Mesendoderm (in vitro differentiated cells): ENCODE results near the gene EDAR.
A peak's percentile ranks its signal among the peaks of the same experiment; 100 is the strongest.

Source experiments
- DNase-seq: peaks from one replicate; pipeline ENCODE4 v3.0.0; 2013
- H2AK5ac ChIP-seq: 2 replicates; pipeline ENCODE4 v1.6.1; 2013; ENCODE audit warnings: low read length, inconsistent platforms
- H2BK120ac ChIP-seq: 2 replicates; pipeline ENCODE4 v1.6.1; 2013; ENCODE audit warnings: low read depth, mild to moderate bottlenecking, low read length, moderate library complexity, mixed read lengths
- H2BK15ac ChIP-seq: replicated peaks from 2 replicates; pipeline ENCODE4 v1.6.1; 2013; ENCODE audit warnings: low read depth, mild to moderate bottlenecking, moderate library complexity
- H2BK5ac ChIP-seq: 2 replicates; pipeline ENCODE4 v1.6.1; 2013; ENCODE audit warnings: low read length, inconsistent platforms
- H3K18ac ChIP-seq: 2 replicates; pipeline ENCODE4 v1.6.1; 2013; ENCODE audit warnings: mild to moderate bottlenecking, low read length, mixed read lengths
- H3K23ac ChIP-seq: one replicate; pipeline ENCODE4 v1.6.1; 2013; ENCODE audit warnings: low read length
- H3K27ac ChIP-seq: 2 replicates; pipeline ENCODE4 v1.5.1; 2013; ENCODE audit warnings: low read depth, mild to moderate bottlenecking, inconsistent platforms, low read length, moderate library complexity
- H3K27me3 ChIP-seq: 2 replicates; pipeline ENCODE4 v1.6.1; 2013; ENCODE audit warnings: low read length, control low read depth, mild to moderate bottlenecking, inconsistent platforms; ENCODE audit not compliant: insufficient read depth, poor library complexity
- H3K36me3 ChIP-seq: 2 replicates; pipeline ENCODE4 v1.6.1; 2013; ENCODE audit warnings: low read length, inconsistent platforms; ENCODE audit not compliant: control insufficient read depth, insufficient read depth
- H3K4ac ChIP-seq: one replicate; pipeline ENCODE4 v1.6.1; 2013; ENCODE audit warnings: low read depth, mild to moderate bottlenecking, low read length, moderate library complexity
- H3K4me1 ChIP-seq: 2 replicates; pipeline ENCODE4 v1.6.1; 2013; ENCODE audit warnings: low read depth, low read length, inconsistent platforms; ENCODE audit not compliant: control insufficient read depth
- H3K4me2 ChIP-seq: 2 replicates; pipeline ENCODE4 v1.6.1; 2013; ENCODE audit warnings: low read length
- H3K4me3 ChIP-seq: 2 replicates; pipeline ENCODE4 v1.5.1; 2013; ENCODE audit warnings: mild to moderate bottlenecking, low read length
- H3K56ac ChIP-seq: one replicate; pipeline ENCODE4 v1.6.1; 2013; ENCODE audit warnings: low read length
- H3K79me1 ChIP-seq: 2 replicates; pipeline ENCODE4 v1.6.1; 2013; ENCODE audit warnings: low read length, inconsistent platforms
- H3K79me2 ChIP-seq: 2 replicates; pipeline ENCODE4 v1.6.1; 2013; ENCODE audit warnings: mild to moderate bottlenecking, low read length; ENCODE audit not compliant: control insufficient read depth, insufficient read depth
- H3K9ac ChIP-seq: 2 replicates; pipeline ENCODE4 v1.6.1; 2013; ENCODE audit warnings: low read length, inconsistent platforms
- H4K5ac ChIP-seq: one replicate; pipeline ENCODE4 v1.6.1; 2013; ENCODE audit warnings: low read length
- H4K8ac ChIP-seq: one replicate; pipeline ENCODE4 v1.6.1; 2013; ENCODE audit warnings: low read depth, mild to moderate bottlenecking, control low read depth, low read length, moderate library complexity
- WGBS: extraction: QIAGEN DNeasy Blood & Tissue Kit; methylation state at CpG from one replicate; pipeline ENCODE4 v1.1.7; 2013; ENCODE audit warnings: low lambda C conversion rate, missing lambda C conversion rate; ENCODE audit not compliant: insufficient coverage; ENCODE audit errors: extremely low coverage; 5-methylcytosine and 5-hydroxymethylcytosine counted together

The EDAR gene

DNA sequence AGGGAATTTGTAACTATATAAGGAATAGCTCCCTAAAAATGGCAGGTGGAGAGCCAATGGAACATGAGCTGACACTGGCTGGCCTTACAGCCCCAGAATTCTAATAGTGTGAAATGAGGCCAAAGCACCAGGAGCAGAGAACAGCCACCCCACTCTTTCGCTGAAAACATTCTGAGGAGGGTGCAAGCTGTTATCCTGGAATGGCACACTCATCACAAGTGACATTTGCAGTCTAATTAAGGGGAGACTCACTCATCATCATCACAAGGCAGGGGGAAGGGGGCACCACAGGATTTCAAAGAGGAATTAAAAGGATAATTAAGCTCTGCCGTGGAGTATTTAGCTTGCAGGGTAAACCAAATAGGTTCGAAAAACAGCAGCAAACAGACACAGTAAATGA, 94.3 kb downstream of the EDAR start:
- H3K79me1 ChIP-seq, result no peaks in the 10 kb centered on the region
- DNase-seq, result no peak
- no peak overlapping the region for H3K18ac ChIP-seq
- no peak overlapping the region for H4K8ac ChIP-seq
- no peak overlapping the region for H2BK5ac ChIP-seq
- no peak overlapping the region for H3K4me2 ChIP-seq
- no peaks in the 10 kb centered on the region for H3K79me2 ChIP-seq
- no peaks in the 10 kb centered on the region for H3K27me3 ChIP-seq
- no peak overlapping the region for H3K56ac ChIP-seq
- no peak overlapping the region for H3K4ac ChIP-seq
- H2BK15ac ChIP-seq, result no peak overlapping the region
- no peak overlapping the region for H2AK5ac ChIP-seq
- no peaks in the 10 kb centered on the region for H3K4me1 ChIP-seq
- no peak overlapping the region for H3K9ac ChIP-seq
- H4K5ac ChIP-seq, result no peak overlapping the region
- H3K27ac ChIP-seq, result no peak overlapping the region
- no peak overlapping the region for H2BK120ac ChIP-seq
- WGBS, result no CpG with 5 or more reads among the region's 3 CpGs
- H3K23ac ChIP-seq, result no peak overlapping the region
- no peak overlapping the region for H3K4me3 ChIP-seq
- no peaks in the 10 kb centered on the region for H3K36me3 ChIP-seq

DNA sequence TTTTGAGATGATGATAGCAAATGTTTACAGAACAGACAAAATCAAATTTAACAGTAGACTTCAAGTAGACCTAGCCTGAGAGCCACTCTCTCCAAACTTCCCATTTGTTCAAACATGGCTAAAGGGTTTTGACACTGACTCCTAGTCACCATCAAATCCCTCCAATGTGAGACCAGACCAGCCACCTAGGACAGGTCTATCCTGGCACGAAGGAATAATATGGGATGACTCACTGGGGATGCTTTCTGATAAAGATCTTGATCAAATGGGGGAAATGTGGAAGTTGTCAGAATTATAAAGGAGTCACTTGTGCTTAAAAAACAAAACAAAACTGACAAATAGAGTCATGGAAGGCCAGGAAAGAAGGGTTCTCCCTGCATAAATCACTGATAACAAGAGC, 95.7 kb downstream of the EDAR start:
- Histone ChIP-seq H3K23ac (no peak overlapping the region), H3K79me2 (no peaks in the 10 kb centered on the region), H3K27ac (no peak overlapping the region), H3K79me1 (no peaks in the 10 kb centered on the region), H2BK120ac (no peak overlapping the region), H4K5ac (no peak overlapping the region), H3K9ac (no peak overlapping the region), H2BK5ac (no peak overlapping the region), H3K4me3 (no peak overlapping the region), H3K4me1 (no peaks in the 10 kb centered on the region), H2BK15ac (no peak overlapping the region), H3K18ac (no peak overlapping the region), H2AK5ac (no peak overlapping the region), H3K56ac (no peak overlapping the region), H4K8ac (no peak overlapping the region), H3K4ac (no peak overlapping the region), H3K27me3 (no peaks in the 10 kb centered on the region), H3K36me3 (no peaks in the 10 kb centered on the region), H3K4me2 (no peak overlapping the region)
- DNase-seq, result no peak
- no CpG with 5 or more reads among the region's 1 CpG for WGBS

DNA sequence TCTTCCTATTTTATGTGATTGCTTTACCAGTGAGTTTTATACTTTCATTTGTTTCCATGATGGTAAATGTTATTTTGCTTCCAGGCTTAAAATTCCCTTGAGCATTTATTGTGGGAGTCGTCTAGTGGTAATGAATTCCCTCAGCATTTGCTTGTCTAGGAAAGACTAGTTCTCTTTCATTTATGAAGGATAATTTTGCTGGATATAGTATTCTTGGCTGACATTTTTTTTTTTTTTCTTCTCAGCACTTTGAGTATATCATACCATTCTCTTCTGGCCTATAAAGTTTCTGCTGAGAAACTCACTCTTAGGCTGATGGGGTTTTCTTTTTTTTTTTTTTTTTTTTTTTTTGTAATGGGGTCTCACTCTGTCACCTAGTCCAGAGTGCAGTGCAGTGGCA, 99.1 kb downstream of the EDAR start:
- no CpG with 5 or more reads among the region's 1 CpG for WGBS
- Histone ChIP-seq H3K4me3 (no peak overlapping the region), H2BK5ac (no peak overlapping the region), H4K5ac (no peak overlapping the region), H2BK120ac (no peak overlapping the region), H3K4me1 (no peaks in the 10 kb centered on the region), H3K27ac (no peak overlapping the region), H3K18ac (no peak overlapping the region), H3K56ac (no peak overlapping the region), H4K8ac (no peak overlapping the region), H3K36me3 (no peaks in the 10 kb centered on the region), H3K4ac (no peak overlapping the region), H2BK15ac (no peak overlapping the region), H2AK5ac (no peak overlapping the region), H3K79me2 (no peaks in the 10 kb centered on the region), H3K23ac (no peak overlapping the region), H3K9ac (no peak overlapping the region), H3K27me3 (no peaks in the 10 kb centered on the region), H3K79me1 (no peaks in the 10 kb centered on the region), H3K4me2 (no peak overlapping the region)
- DNase-seq, result no peak

DNA sequence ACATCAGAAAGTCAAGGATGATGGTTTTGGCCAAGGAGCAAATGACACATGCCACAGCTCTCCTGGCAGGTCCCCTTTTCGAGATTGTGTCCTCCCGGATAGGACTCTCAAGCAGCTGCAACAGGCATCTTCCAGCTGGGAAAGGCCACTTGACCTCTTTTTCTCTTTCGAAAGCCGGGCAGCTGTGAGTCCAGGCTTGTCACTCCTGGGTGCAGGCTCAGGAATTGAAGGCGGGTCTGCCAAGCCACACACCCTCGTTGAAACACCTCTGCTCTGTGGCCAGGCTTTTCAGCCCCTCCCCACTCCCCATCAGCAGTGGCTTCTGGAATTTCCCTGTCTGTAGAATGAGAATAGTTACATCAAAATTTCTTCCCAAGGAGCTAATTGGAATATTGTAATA, 104.4 kb downstream of the EDAR start:
- H3K79me2 ChIP-seq, result no peaks in the 10 kb centered on the region
- H3K79me1 ChIP-seq, result no peaks in the 10 kb centered on the region
- DNase-seq, result peak; percentile 16
- no peak overlapping the region for H3K9ac ChIP-seq
- no peak overlapping the region for H2BK120ac ChIP-seq
- H3K23ac ChIP-seq, result no peak overlapping the region
- no peak overlapping the region for H2BK5ac ChIP-seq
- H3K36me3 ChIP-seq, result no peaks in the 10 kb centered on the region
- no peak overlapping the region for H3K4me3 ChIP-seq
- H3K27me3 ChIP-seq, result no peaks in the 10 kb centered on the region
- H3K4ac ChIP-seq, result no peak overlapping the region
- no peaks in the 10 kb centered on the region for H3K4me1 ChIP-seq
- H3K56ac ChIP-seq, result no peak overlapping the region
- H3K4me2 ChIP-seq, result no peak overlapping the region
- H3K18ac ChIP-seq, result no peak overlapping the region
- H4K5ac ChIP-seq, result no peak overlapping the region
- no CpG with 5 or more reads among the region's 6 CpGs for WGBS
- no peak overlapping the region for H4K8ac ChIP-seq
- H2AK5ac ChIP-seq, result no peak overlapping the region
- H2BK15ac ChIP-seq, result no peak overlapping the region
- no peak overlapping the region for H3K27ac ChIP-seq

DNA sequence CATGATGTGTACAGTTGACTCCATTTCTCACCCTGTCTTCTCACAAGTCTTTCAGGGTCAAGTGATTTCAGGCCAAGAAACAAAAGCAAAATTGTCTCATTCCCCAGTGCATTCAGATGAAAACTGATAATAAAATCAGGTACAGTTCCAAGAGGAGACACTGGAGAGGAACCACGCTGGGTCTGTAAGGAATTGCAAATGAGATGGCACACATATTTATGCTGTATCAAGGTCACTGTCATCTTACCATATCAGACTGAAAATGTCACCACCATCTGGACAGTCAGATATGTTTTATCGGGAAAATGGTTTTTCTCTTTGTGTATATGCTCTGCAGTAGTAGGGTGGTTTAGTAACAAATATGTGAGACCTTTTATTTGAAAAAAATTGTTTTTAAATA, 110.7 kb downstream of the EDAR start:
- Histone ChIP-seq H3K79me1 (no peaks in the 10 kb centered on the region), H4K8ac (no peak overlapping the region), H2BK5ac (no peak overlapping the region), H3K27me3 (no peaks in the 10 kb centered on the region), H3K18ac (no peak overlapping the region), H3K4me3 (no peak overlapping the region), H3K56ac (no peak overlapping the region), H3K9ac (no peak overlapping the region), H4K5ac (no peak overlapping the region), H2AK5ac (no peak overlapping the region), H3K4me1 (no peaks in the 10 kb centered on the region), H3K4ac (no peak overlapping the region), H3K79me2 (no peaks in the 10 kb centered on the region), H3K4me2 (no peak overlapping the region), H3K23ac (no peak overlapping the region), H3K36me3 (no peaks in the 10 kb centered on the region), H2BK120ac (no peak overlapping the region), H2BK15ac (no peak overlapping the region), H3K27ac (no peak overlapping the region)
- WGBS, result no CpG with 5 or more reads among the region's 2 CpGs
- no peak for DNase-seq

DNA sequence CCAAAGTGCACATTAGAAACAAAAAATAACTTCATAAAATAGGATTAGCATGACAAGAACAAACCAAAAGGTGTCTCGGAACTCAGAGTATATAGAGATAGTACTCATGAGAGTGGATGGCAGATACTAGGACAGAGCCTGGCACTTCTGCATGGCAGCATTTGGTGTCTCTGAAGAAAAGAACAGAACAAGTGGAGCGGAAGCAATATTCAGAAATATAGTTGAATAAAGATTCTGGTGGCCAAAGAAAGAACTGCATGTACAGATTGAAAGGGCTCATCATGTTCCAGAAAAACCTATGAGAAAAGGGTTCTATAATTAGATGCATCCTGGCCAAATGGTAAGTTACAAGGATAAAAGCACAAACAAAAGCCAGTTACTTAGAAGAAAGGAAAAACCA, 111.5 kb downstream of the EDAR start:
- Histone ChIP-seq H3K4me1 (no peaks in the 10 kb centered on the region), H3K27me3 (no peaks in the 10 kb centered on the region), H3K4me2 (no peak overlapping the region), H2AK5ac (no peak overlapping the region), H3K23ac (no peak overlapping the region), H3K4ac (no peak overlapping the region), H2BK5ac (no peak overlapping the region), H3K4me3 (no peak overlapping the region), H2BK120ac (no peak overlapping the region), H4K8ac (no peak overlapping the region), H3K18ac (no peak overlapping the region), H3K9ac (no peak overlapping the region), H3K27ac (no peak overlapping the region), H3K56ac (no peak overlapping the region), H2BK15ac (no peak overlapping the region), H3K36me3 (no peaks in the 10 kb centered on the region), H3K79me2 (no peaks in the 10 kb centered on the region), H4K5ac (no peak overlapping the region), H3K79me1 (no peaks in the 10 kb centered on the region)
- no peak for DNase-seq
- WGBS, result no CpG with 5 or more reads among the region's 2 CpGs
